ENCODE measurements around the gene PXDC1. TPM values are rescaled to one million over a fixed set of nuclear protein-coding genes. Genes with fewer than 3 reads are reported as not detected.

Gene PXDC1
- total RNA-seq, 4 donors from 2014 or later, result 73.5 to 102 (median 82.7) TPM

DNA sequence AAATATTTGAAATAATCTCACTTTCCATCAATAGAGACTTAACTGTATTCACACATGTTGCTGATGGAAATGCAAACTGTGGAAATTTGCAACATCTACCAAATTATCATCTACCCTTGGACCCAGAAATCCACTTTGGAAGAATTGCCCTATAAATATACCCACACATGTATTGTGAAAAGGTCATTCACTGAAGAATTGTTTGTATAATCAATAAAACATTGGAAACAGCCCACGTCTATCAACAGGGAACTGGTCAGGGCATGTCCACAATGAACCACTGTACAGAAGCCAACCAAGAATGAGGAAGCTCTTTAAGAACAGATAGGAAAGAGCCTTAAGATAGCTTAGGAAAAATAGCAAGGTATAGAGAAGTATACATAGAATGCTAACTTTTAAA is 36.2 kb downstream of the PXDC1 start:
- Histone ChIP-seq H3K9me3 (no peaks in the 10 kb centered on the region), H3K27me3 (no peaks in the 10 kb centered on the region), H3K4me1 (peaks cover 4 to 6% of the 10 kb centered on the region in 2 donors), H3K4me3 (replicated peaks in 1 of 3) (no peak overlapping the region), H3K27ac (no peak overlapping the region), H3K36me3 (no peaks in the 10 kb centered on the region)
- TF ChIP-seq POLR2A (IDR thresholded peaks at IDR 0.05) (no peak), CTCF (IDR thresholded peaks at IDR 0.05) (no peak)
- no peak for DNase-seq
- WGBS, 2 donors, result 35 to 100% methylated on average over 1 of the region's 1 CpG
- intact Hi-C loops (cut with DNase I), result no loop called here

GRCh38 chr6:3714768-3715167 is 36.7 kb downstream of the PXDC1 start:
- no peak overlapping the region for H3K4me3 ChIP-seq (replicated peaks in 1 of 3)
- TF ChIP-seq CTCF (IDR thresholded peaks at IDR 0.05), result no peak
- no peak for TF ChIP-seq POLR2A (IDR thresholded peaks at IDR 0.05)
- no peak overlapping the region for H3K27ac ChIP-seq
- H3K27me3 ChIP-seq, result no peaks in the 10 kb centered on the region
- DNase-seq, result no peak
- peaks cover 4 to 6% of the 10 kb centered on the region in 2 donors for H3K4me1 ChIP-seq
- H3K9me3 ChIP-seq, result no peaks in the 10 kb centered on the region
- intact Hi-C loops (cut with DNase I), result no loop called here
- no peaks in the 10 kb centered on the region for H3K36me3 ChIP-seq
- WGBS, 2 donors, result 93 to 100% methylated on average over 1 of the region's 1 CpG

DNA sequence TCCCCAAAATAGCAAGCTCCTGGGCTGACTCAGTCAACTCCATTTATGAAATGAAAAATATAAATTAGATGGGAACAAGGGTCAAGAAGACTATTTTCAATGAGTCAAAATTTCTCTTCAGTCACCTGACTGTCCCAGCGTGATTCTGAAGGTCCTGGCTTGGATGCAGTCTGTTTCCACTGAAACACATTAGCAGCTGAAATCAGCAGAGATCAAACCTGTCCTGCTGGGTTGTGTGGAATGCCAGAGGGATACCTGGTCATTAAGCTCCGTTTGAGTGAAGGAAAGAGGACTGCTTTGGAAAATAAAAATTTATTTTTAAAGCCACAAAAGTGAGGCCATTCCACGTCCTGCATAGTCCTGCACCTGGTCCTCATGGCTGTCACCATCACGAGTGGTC is 37.4 kb downstream of the PXDC1 start:
- no peaks in the 10 kb centered on the region for H3K36me3 ChIP-seq
- no peak for DNase-seq
- H3K4me3 ChIP-seq (replicated peaks in 1 of 3), result no peak overlapping the region
- intact Hi-C loops (cut with DNase I), result no loop called here
- H3K27me3 ChIP-seq, result no peaks in the 10 kb centered on the region
- no peaks in the 10 kb centered on the region for H3K9me3 ChIP-seq
- no peak overlapping the region for H3K27ac ChIP-seq
- WGBS, 2 donors, result 86 to 93% methylated on average over 4 of the region's 4 CpGs
- TF ChIP-seq POLR2A (IDR thresholded peaks at IDR 0.05) (no peak), CTCF (IDR thresholded peaks at IDR 0.05) (no peak)
- peaks cover 4 to 6% of the 10 kb centered on the region in 2 donors for H3K4me1 ChIP-seq

DNA sequence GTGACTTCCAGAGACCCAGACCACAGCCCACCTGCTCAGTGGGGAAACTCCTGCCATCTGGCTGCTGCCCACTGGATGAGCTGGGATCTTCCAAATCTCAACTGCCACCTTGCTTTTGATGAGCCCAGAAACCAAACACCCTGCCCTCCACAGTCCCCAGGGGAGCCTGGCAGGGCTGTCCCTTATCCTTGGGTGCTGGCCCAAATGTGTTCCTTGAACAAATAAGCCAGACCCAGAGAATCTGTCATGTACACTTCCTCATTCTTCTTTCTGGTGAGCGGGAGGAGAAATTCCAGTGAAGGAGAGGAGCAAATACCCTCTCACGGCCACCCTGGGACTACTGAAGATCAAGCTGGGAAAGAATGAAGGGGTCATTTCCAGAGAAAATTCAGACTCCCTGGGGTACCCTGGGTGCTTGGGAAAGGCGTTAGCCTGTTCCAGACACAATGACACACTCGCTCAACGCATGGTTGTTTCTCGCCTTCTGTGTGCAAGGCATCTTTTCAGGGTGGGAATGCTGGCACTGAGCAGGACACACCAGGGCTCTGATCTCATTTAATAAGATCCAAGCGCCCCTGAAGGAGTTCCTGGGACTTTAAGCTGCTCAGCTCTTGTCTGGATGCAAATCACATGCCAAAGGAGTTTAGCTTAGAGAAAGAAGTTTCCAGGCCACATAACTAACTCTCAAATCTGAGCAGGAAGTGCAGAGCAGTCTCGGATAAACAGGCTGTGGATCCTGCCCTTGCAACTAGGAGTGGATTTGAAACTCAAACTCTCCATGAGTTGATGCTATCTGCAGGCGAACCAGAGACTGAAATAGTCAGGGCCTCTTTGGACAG is 38.5 kb downstream of the PXDC1 start:
- H3K27me3 ChIP-seq, result no peaks in the 10 kb centered on the region
- WGBS, 2 donors, result 75 to 80% methylated on average over 9 of the region's 9 CpGs
- H3K36me3 ChIP-seq, result no peaks in the 10 kb centered on the region
- no peaks in the 10 kb centered on the region for H3K9me3 ChIP-seq
- H3K4me1 ChIP-seq, result peaks cover 4 to 6% of the 10 kb centered on the region in 2 donors
- TF ChIP-seq POLR2A (IDR thresholded peaks at IDR 0.05), result no peak
- no peak for TF ChIP-seq CTCF (IDR thresholded peaks at IDR 0.05)
- H3K27ac ChIP-seq, result no peak overlapping the region
- intact Hi-C loops (cut with DNase I), result no loop called here
- peak in 1 of 2 donors; percentile 52 for DNase-seq
- no peak overlapping the region for H3K4me3 ChIP-seq (replicated peaks in 1 of 3)

DNA sequence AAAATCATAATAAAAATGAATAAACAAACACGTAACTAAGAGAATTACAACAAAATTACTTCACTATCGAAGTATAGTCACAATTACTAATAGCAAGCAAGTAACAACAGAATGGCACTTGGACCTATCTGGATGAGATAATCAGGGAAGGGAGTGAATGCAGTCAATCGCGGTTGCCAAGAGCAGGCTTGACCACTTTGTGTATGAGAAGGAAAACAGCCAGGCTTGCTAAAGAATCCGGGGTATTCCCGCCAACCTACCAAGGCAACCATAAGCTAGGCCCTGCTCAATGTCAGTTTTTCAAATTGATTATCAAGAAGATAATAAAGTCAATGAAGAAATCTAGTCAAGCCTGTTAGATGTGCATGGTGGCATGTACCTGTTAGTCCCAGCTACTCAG is 39.7 kb downstream of the PXDC1 start:
- H3K4me1 ChIP-seq, result peaks cover 4 to 6% of the 10 kb centered on the region in 2 donors
- TF ChIP-seq POLR2A (IDR thresholded peaks at IDR 0.05) (no peak), CTCF (IDR thresholded peaks at IDR 0.05) (no peak)
- no peaks in the 10 kb centered on the region for H3K9me3 ChIP-seq
- 83 to 87% methylated on average over 6 of the region's 6 CpGs for WGBS, 2 donors
- H3K27me3 ChIP-seq, result no peaks in the 10 kb centered on the region
- no peak overlapping the region for H3K27ac ChIP-seq
- intact Hi-C loops (cut with DNase I), result no loop called here
- H3K4me3 ChIP-seq (replicated peaks in 1 of 3), result no peak overlapping the region
- H3K36me3 ChIP-seq, result no peaks in the 10 kb centered on the region
- DNase-seq, result no peak

Measured in thyroid gland (tissue), 4 donors.